Measurements from ENCODE around the gene CACNB1. TPM values are rescaled to one million over a fixed set of nuclear protein-coding genes. Genes with fewer than 3 reads are reported as not detected.
A peak's percentile ranks its signal among the peaks of the same experiment; 100 is the strongest.

Gene CACNB1
- total RNA-seq, 1 experiment from 2014 or later = 6.6 TPM

DNA sequence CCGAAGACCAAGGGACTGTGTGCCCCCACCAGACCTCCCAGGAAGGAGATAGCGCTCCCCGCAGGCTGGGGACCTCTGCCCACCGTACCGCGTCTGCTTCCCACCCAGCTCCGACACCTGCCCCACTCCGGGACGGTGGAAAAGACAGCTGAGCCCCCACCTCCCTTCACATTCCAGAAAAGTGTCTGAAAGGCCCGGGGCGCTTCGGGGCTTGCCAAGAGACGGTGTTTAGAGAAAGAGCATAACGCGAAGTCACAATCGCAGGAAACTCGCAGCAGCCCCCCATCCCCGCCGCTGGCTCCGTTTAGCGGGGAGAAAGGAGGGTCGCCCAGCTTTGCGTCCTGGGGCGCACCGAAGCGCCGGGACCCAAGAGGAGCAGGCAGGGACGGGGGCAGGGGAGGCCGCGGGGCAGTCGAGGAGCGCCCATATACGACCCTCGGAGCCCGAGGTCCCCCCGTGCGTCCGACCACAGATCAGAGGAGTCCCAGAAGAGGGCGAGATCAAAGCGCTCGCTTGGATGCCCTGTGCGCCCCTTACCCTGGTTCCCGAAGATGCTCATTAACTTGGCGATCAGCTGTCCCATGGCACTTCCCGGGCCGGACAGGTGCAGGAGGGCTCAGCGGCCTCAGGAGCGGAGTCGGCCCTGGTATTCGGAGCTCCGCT lies 32.2 kb downstream of the CACNB1 start:
- Mint-ChIP-seq H3K36me3 (ENCODE audit: insufficient read depth, unreplicated experiment) (no peaks in the 10 kb centered on the region), H3K27ac (ENCODE audit: low read depth, unreplicated experiment) (no peak overlapping the region), H3K9me3 (ENCODE audit: unreplicated experiment) (no peaks in the 10 kb centered on the region), H3K4me1 (ENCODE audit: insufficient read depth, unreplicated experiment) (peaks cover 18% of the 10 kb centered on the region), H3K27me3 (ENCODE audit: insufficient read depth, unreplicated experiment) (peaks cover 22% of the 10 kb centered on the region), H3K4me3 (ENCODE audit: unreplicated experiment) (no peak overlapping the region)
- TF ChIP-seq, protein P1, sequence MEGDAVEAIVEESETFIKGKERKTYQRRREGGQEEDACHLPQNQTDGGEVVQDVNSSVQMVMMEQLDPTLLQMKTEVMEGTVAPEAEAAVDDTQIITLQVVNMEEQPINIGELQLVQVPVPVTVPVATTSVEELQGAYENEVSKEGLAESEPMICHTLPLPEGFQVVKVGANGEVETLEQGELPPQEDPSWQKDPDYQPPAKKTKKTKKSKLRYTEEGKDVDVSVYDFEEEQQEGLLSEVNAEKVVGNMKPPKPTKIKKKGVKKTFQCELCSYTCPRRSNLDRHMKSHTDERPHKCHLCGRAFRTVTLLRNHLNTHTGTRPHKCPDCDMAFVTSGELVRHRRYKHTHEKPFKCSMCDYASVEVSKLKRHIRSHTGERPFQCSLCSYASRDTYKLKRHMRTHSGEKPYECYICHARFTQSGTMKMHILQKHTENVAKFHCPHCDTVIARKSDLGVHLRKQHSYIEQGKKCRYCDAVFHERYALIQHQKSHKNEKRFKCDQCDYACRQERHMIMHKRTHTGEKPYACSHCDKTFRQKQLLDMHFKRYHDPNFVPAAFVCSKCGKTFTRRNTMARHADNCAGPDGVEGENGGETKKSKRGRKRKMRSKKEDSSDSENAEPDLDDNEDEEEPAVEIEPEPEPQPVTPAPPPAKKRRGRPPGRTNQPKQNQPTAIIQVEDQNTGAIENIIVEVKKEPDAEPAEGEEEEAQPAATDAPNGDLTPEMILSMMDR (IDR thresholded peaks at IDR 0.05; ENCODE audit: unreplicated experiment) = no peak
- ChIA-PET CTCF (interaction anchor here (0.6 to 5.1 kb wide), 16 partner anchors 11 to 415 kb away, joined by 3 to 44 read pairs (median 4); no protein-coding TSS in a partner anchor), POLR2A (interaction anchor here (1.2 to 3.1 kb wide), 2 partner anchors 12 to 34 kb away, joined by 3 to 15 read pairs; partner anchors contain the start of gene RPL19)
- intact Hi-C loops (cut with micrococcal nuclease) = no loop called here
- no TSS peak for BruUV-seq (replicated peaks)
- no peak for DNase-seq (ENCODE audit: unreplicated experiment)

DNA sequence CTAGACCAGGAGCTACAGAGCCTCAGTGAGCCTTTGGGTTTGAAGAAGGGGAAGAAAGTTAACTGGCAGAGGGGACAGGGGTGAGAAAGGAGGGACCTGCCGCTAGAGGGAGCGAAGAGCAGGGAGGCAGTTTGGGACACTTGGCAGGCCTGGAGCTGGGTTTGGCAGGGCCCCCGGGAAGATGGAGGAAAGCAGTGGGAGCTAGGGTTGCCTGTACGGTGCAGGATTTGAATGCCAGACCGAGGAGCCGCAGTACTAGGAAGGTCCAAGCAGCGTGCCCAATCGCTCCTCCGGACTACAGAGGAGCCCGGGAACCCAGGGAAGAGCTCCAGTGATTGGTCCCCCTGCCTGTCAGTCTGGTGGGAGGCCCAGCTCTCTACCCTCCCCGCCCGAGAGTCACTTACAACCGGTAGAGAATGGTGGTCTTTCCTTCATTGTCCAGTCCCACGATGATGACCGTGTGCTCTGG lies 32.8 kb downstream of the CACNB1 start:
- H3K9me3 Mint-ChIP-seq (ENCODE audit: unreplicated experiment) = no peaks in the 10 kb centered on the region
- H3K4me3 Mint-ChIP-seq (ENCODE audit: unreplicated experiment) = no peak overlapping the region
- H3K36me3 Mint-ChIP-seq (ENCODE audit: insufficient read depth, unreplicated experiment) = no peaks in the 10 kb centered on the region
- ChIA-PET POLR2A (interaction anchor here (0.7 to 3.1 kb wide), 3 partner anchors 11 to 182 kb away, joined by 3 to 15 read pairs (median 5); partner anchors contain the start of gene RPL19), CTCF (interaction anchor here (0.6 to 5.1 kb wide), 17 partner anchors 11 to 190 kb away, joined by 3 to 44 read pairs (median 3); no protein-coding TSS in a partner anchor)
- H3K4me1 Mint-ChIP-seq (ENCODE audit: insufficient read depth, unreplicated experiment) = peaks cover 18% of the 10 kb centered on the region
- intact Hi-C loops (cut with micrococcal nuclease) = loop anchor here (1.0 to 5.0 kb wide), 2 partner anchors 33 to 80 kb away; partner anchors contain the start of gene CACNB1
- H3K27me3 Mint-ChIP-seq (ENCODE audit: insufficient read depth, unreplicated experiment) = peaks cover 22% of the 10 kb centered on the region
- TF ChIP-seq, protein P1 (IDR thresholded peaks at IDR 0.05; ENCODE audit: unreplicated experiment) = peak; percentile 68
- no TSS peak for BruUV-seq (replicated peaks)
- no peak overlapping the region for H3K27ac Mint-ChIP-seq (ENCODE audit: low read depth, unreplicated experiment)
- peak; percentile 80 for DNase-seq (ENCODE audit: unreplicated experiment)

- ChIA-PET POLR2A (interaction anchor here (0.7 to 1.1 kb wide), 2 partner anchors 9 to 178 kb away, joined by 3 to 5 read pairs; no protein-coding TSS in a partner anchor), CTCF (interaction anchor here (0.7 to 1.7 kb wide), 3 partner anchors 9 to 29 kb away, joined by 4 to 6 read pairs (median 6); no protein-coding TSS in a partner anchor)
- Mint-ChIP-seq H3K4me3 (ENCODE audit: unreplicated experiment) (no peak overlapping the region), H3K4me1 (ENCODE audit: insufficient read depth, unreplicated experiment) (peaks cover 16% of the 10 kb centered on the region), H3K36me3 (ENCODE audit: insufficient read depth, unreplicated experiment) (no peaks in the 10 kb centered on the region), H3K27me3 (ENCODE audit: insufficient read depth, unreplicated experiment) (peaks cover 22% of the 10 kb centered on the region), H3K27ac (ENCODE audit: low read depth, unreplicated experiment) (no peak overlapping the region), H3K9me3 (ENCODE audit: unreplicated experiment) (no peaks in the 10 kb centered on the region)
- DNase-seq (ENCODE audit: unreplicated experiment) = no peak
- no TSS peak for BruUV-seq (replicated peaks)
- TF ChIP-seq, protein P1 (IDR thresholded peaks at IDR 0.05; ENCODE audit: unreplicated experiment) = no peak
- intact Hi-C loops (cut with micrococcal nuclease) = loop anchor here (5.0 kb wide), 1 partner anchor 35 kb away; the partner anchor contains the start of gene CACNB1
Observed at GRCh38 chr17:39161962-39162361, 35.5 kb downstream of the CACNB1 start.

- ChIA-PET CTCF (interaction anchor here (0.8 to 1.5 kb wide), 3 partner anchors 48 to 176 kb away, joined by 3 to 9 read pairs (median 4); no protein-coding TSS in a partner anchor), POLR2A (no interaction called here)
- Mint-ChIP-seq H3K36me3 (ENCODE audit: insufficient read depth, unreplicated experiment) (peaks cover 11% of the 10 kb centered on the region), H3K27me3 (ENCODE audit: insufficient read depth, unreplicated experiment) (no peaks in the 10 kb centered on the region), H3K9me3 (ENCODE audit: unreplicated experiment) (no peaks in the 10 kb centered on the region), H3K4me1 (ENCODE audit: insufficient read depth, unreplicated experiment) (peaks cover 5% of the 10 kb centered on the region), H3K4me3 (ENCODE audit: unreplicated experiment) (no peak overlapping the region), H3K27ac (ENCODE audit: low read depth, unreplicated experiment) (no peak overlapping the region)
- DNase-seq (ENCODE audit: unreplicated experiment) = no peak
- TF ChIP-seq, protein P1 (IDR thresholded peaks at IDR 0.05; ENCODE audit: unreplicated experiment) = no peak
- BruUV-seq (replicated peaks) = no TSS peak
- intact Hi-C loops (cut with micrococcal nuclease) = loop anchor here (10.0 kb wide), 1 partner anchor 484 kb away; the partner anchor contains the start of gene EPOP
Observed at GRCh38 chr17:39158623-39159022, 38.8 kb downstream of the CACNB1 start.

Measured in MCF 10A (cell line).